Fibroblast of peridontal ligament (primary cell): ENCODE measurements around the gene GLYAT.
"Not testable (repeated sequence)": the region's sequence is repeated elsewhere in the genome, so short reads cannot be mapped to it uniquely, and the experiment has no call there.

Source experiments
- DNase-seq: peaks from one replicate; pipeline ENCODE4 v3.0.0-alpha.2; 2010; ENCODE audit errors: extremely low read depth

GLYAT gene

GRCh38 chr11:58742981-58743880 is 11.5 kb upstream of the GLYAT start:
- DNase-seq, result no peak

- DNase-seq, result no peak
Measured at GRCh38 chr11:58742140-58742539, 10.4 kb upstream of the GLYAT start.

GRCh38 chr11:58741127-58741526 is 9.4 kb upstream of the GLYAT start:
- no peak for DNase-seq

- no peak for DNase-seq
Measured at GRCh38 chr11:58740447-58740846, 8.7 kb upstream of the GLYAT start.

- no peak for DNase-seq
Measured at GRCh38 chr11:58739725-58740430, 8.1 kb upstream of the GLYAT start.

GRCh38 chr11:58734681-58735490 is 3.1 kb upstream of the GLYAT start:
- no peak for DNase-seq

GRCh38 chr11:58730507-58731089 is 1.1 kb downstream of the GLYAT start:
- DNase-seq, result no peak

- no peak for DNase-seq
Measured at GRCh38 chr11:58727415-58727797, 4.3 kb downstream of the GLYAT start.

GRCh38 chr11:58726737-58727414 is 4.9 kb downstream of the GLYAT start:
- no peak for DNase-seq

GRCh38 chr11:58719406-58720117 is 12.2 kb downstream of the GLYAT start:
- no peak for DNase-seq

GRCh38 chr11:58712531-58712930 is 19.2 kb downstream of the GLYAT start:
- DNase-seq, result no peak

GRCh38 chr11:58711832-58712231 is 19.9 kb downstream of the GLYAT start:
- no peak for DNase-seq

- DNase-seq, result no peak
Measured at GRCh38 chr11:58707767-58708166, 24.0 kb downstream of the GLYAT start.

- DNase-seq, result not testable (repeated sequence)
Measured at GRCh38 chr11:58696825-58697224, 34.9 kb downstream of the GLYAT start.

- DNase-seq, result no peak
Measured at GRCh38 chr11:58693026-58693425, 38.7 kb downstream of the GLYAT start.

- no peak for DNase-seq
Measured at GRCh38 chr11:58691675-58692074, 40.1 kb downstream of the GLYAT start.

GRCh38 chr11:58688789-58689503 is 42.8 kb downstream of the GLYAT start:
- no peak for DNase-seq

- no peak for DNase-seq
Measured at GRCh38 chr11:58685973-58686722, 45.6 kb downstream of the GLYAT start.

- DNase-seq, result not testable (repeated sequence)
Measured at GRCh38 chr11:58682660-58683059, 49.1 kb downstream of the GLYAT start.
